GM23248 (cell line): ENCODE data around the gene EEF2K. TPM values are rescaled to one million over a fixed set of nuclear protein-coding genes. Genes with fewer than 3 reads are reported as not detected.

Experiments used
- DNase-seq: peaks from one replicate; pipeline ENCODE4 v3.0.0-alpha.2; 2015
- H2AFZ ChIP-seq: fragments of 200-600 bp; sonication (generic); 2 replicates; pipeline ENCODE4 v1.6.1; 2016; ENCODE audit warnings: antibody characterized with exemption
- H3F3A ChIP-seq: fragments of 200-600 bp; sonication (generic); 2 replicates; pipeline ENCODE4 v1.6.1; 2016; ENCODE audit warnings: mild to moderate bottlenecking, antibody characterized with exemption, mixed run types; ENCODE audit not compliant: insufficient read depth
- H3K27ac ChIP-seq: fragments of 200-600 bp; sonication (generic); 2 replicates; pipeline ENCODE4 v1.5.1; 2016; ENCODE audit warnings: mild to moderate bottlenecking
- H3K27me3 ChIP-seq: fragments of 200-600 bp; sonication (generic); replicated peaks from 2 replicates; pipeline ENCODE4 v1.6.1; 2016; ENCODE audit warnings: mild to moderate bottlenecking; ENCODE audit not compliant: insufficient read depth
- H3K36me3 ChIP-seq: fragments of 200-600 bp; sonication (generic); 2 replicates; pipeline ENCODE4 v1.6.1; 2016; ENCODE audit warnings: low read depth, mild to moderate bottlenecking
- H3K4me1 ChIP-seq: fragments of 200-600 bp; sonication (generic); 2 replicates; pipeline ENCODE4 v1.6.1; 2016; ENCODE audit warnings: mild to moderate bottlenecking; ENCODE audit not compliant: insufficient read depth
- H3K4me2 ChIP-seq: fragments of 200-600 bp; sonication (generic); one replicate; pipeline ENCODE4 v1.6.1; 2016; ENCODE audit warnings: mild to moderate bottlenecking; ENCODE audit not compliant: unreplicated experiment
- H3K4me3 ChIP-seq: fragments of 200-600 bp; sonication (generic); 2 replicates; pipeline ENCODE4 v1.5.1; 2016; ENCODE audit warnings: mild to moderate bottlenecking
- H3K79me2 ChIP-seq: fragments of 200-600 bp; sonication (generic); 2 replicates; pipeline ENCODE4 v1.6.1; 2016; ENCODE audit warnings: mild to moderate bottlenecking; ENCODE audit not compliant: insufficient read depth
- H3K9ac ChIP-seq: fragments of 200-600 bp; sonication (generic); 2 replicates; pipeline ENCODE4 v1.6.1; 2016; ENCODE audit warnings: mild to moderate bottlenecking
- H3K9me2 ChIP-seq: fragments of 200-600 bp; sonication (generic); 2 replicates; pipeline ENCODE4 v1.6.1; 2016; ENCODE audit warnings: mixed run types, mild to moderate bottlenecking, moderate library complexity; ENCODE audit not compliant: insufficient read depth
- H3K9me3 ChIP-seq: fragments of 200-600 bp; sonication (generic); one replicate; pipeline ENCODE4 v1.6.1; 2017; ENCODE audit warnings: low read depth
- H4K20me1 ChIP-seq: fragments of 200-600 bp; sonication (generic); 2 replicates; pipeline ENCODE4 v1.6.0; 2016; ENCODE audit not compliant: insufficient read depth
- EZH2 ChIP-seq: fragments of 200-600 bp; sonication (generic); IDR thresholded peaks from 2 replicates; pipeline ENCODE4 v1.6.1; 2018; ENCODE audit warnings: antibody characterized with exemption, mild to moderate bottlenecking; ENCODE audit not compliant: insufficient read depth, poor library complexity, severe bottlenecking
- EZH2phosphoT487 ChIP-seq: fragments of 200-600 bp; sonication (generic); IDR thresholded peaks from 2 replicates; pipeline ENCODE4 v1.6.1; 2018; ENCODE audit warnings: antibody characterized with exemption, moderate library complexity, mild to moderate bottlenecking, low read depth; ENCODE audit not compliant: insufficient read depth
- WGBS, 2 experiments: methylation state at CpG; one replicate each; pipeline ENCODE4 v1.1.6; 2015 to 2017; ENCODE audit warnings: low lambda C conversion rate in 2 of 2, low coverage in 1 of 2; ENCODE audit errors: missing lambda C conversion rate in 2 of 2; 5-methylcytosine and 5-hydroxymethylcytosine counted together
- in situ Hi-C: fragments of 300-500 bp; cut with MboI; formaldehyde crosslinking; loops from 2 replicates; pipeline ENCODE4 v1.15.0; 2020
- polyA plus RNA-seq: library from polyadenylated mRNA; unstranded; fragments of >200 nt; fragmentation: Nextera tagmentation; extraction: Ambion mirVana; gene quantifications from 2 replicates; pipeline ENCODE4 v1.2.1, GENCODE V29; 2016
- total RNA-seq: library from RNA; depleted of rRNA; stranded (reverse); fragments of >200 nt; shearing (Covaris generic); gene quantifications from 2 replicates; pipeline ENCODE4 v1.2.3, GENCODE V29; 2014

The EEF2K gene
- total and polyA plus RNA-seq, 2 experiments from 2014 or later: 8.7 to 16.6 TPM

- Histone ChIP-seq H4K20me1 (no peaks in the 10 kb centered on the region), H3K27ac (peak overlapping the region; percentile 97), H3K27me3 (no peaks in the 10 kb centered on the region), H3K79me2 (no peaks in the 10 kb centered on the region), H2AFZ (peak overlapping the region; percentile 84), H3F3A (peaks cover 34% of the 10 kb centered on the region), H3K9me2 (no peaks in the 10 kb centered on the region), H3K4me1 (peaks cover 24% of the 10 kb centered on the region), H3K4me3 (peak overlapping the region; percentile 69), H3K36me3 (no peaks in the 10 kb centered on the region), H3K9ac (peak overlapping the region; percentile 91), H3K9me3 (no peaks in the 10 kb centered on the region), H3K4me2 (peak overlapping the region; percentile 90)
- TF ChIP-seq EZH2 (no peak), EZH2phosphoT487 (no peak)
- 1% methylated on average over 33 to 43 of the region's 43 CpGs for WGBS, 2 experiments
- peak; percentile 100 for DNase-seq
- in situ Hi-C loops: no loop called here
Observed at GRCh38 chr16:22190776-22191531, 15.1 kb upstream of the EEF2K start.

- Histone ChIP-seq H4K20me1 (no peaks in the 10 kb centered on the region), H3K27ac (peak overlapping the region; percentile 97), H3K4me3 (peak overlapping the region; percentile 69), H3K9ac (peak overlapping the region; percentile 91), H3F3A (peaks cover 34% of the 10 kb centered on the region), H3K4me1 (peaks cover 24% of the 10 kb centered on the region), H3K36me3 (no peaks in the 10 kb centered on the region), H3K9me3 (no peaks in the 10 kb centered on the region), H2AFZ (peak overlapping the region; percentile 84), H3K79me2 (no peaks in the 10 kb centered on the region), H3K4me2 (peak overlapping the region; percentile 90), H3K9me2 (no peaks in the 10 kb centered on the region), H3K27me3 (no peaks in the 10 kb centered on the region)
- in situ Hi-C loops: no loop called here
- peak; percentile 54 for DNase-seq
- TF ChIP-seq EZH2phosphoT487 (no peak), EZH2 (no peak)
- 15 to 16% methylated on average over 9 of the region's 9 CpGs for WGBS, 2 experiments
Observed at GRCh38 chr16:22191532-22192260, 14.4 kb upstream of the EEF2K start.

GRCh38 chr16:22192261-22193062, 13.6 kb upstream of the EEF2K start:
- Histone ChIP-seq H3K79me2 (no peaks in the 10 kb centered on the region), H3K36me3 (no peaks in the 10 kb centered on the region), H3K9me3 (no peaks in the 10 kb centered on the region), H3K27ac (peak overlapping the region; percentile 97), H3K27me3 (no peaks in the 10 kb centered on the region), H4K20me1 (no peaks in the 10 kb centered on the region), H3K9me2 (no peaks in the 10 kb centered on the region), H3K4me2 (peak overlapping the region; percentile 90), H3K4me3 (peak overlapping the region; percentile 69), H3F3A (peaks cover 35% of the 10 kb centered on the region), H3K9ac (peak overlapping the region; percentile 91), H2AFZ (peak overlapping the region; percentile 84), H3K4me1 (peaks cover 24% of the 10 kb centered on the region)
- peak; percentile 96 for DNase-seq
- no peak for TF ChIP-seq EZH2phosphoT487
- no peak for TF ChIP-seq EZH2
- WGBS, 2 experiments: 2 to 3% methylated on average over 16 of the region's 16 CpGs
- in situ Hi-C loops: no loop called here

GRCh38 chr16:22193063-22193411, 13.0 kb upstream of the EEF2K start:
- peak overlapping the region; percentile 69 for H3K4me3 ChIP-seq

More at GRCh38 chr16:22193063-22193411, 13.0 kb upstream of the EEF2K start:
- H3K4me1 ChIP-seq: peaks cover 24% of the 10 kb centered on the region
- no peak for TF ChIP-seq EZH2phosphoT487
- TF ChIP-seq EZH2: no peak
- no peak for DNase-seq
- peak overlapping the region; percentile 90 for H3K4me2 ChIP-seq
- no peaks in the 10 kb centered on the region for H3K36me3 ChIP-seq
- peak overlapping the region; percentile 91 for H3K9ac ChIP-seq
- H3K27me3 ChIP-seq: no peaks in the 10 kb centered on the region
- peak overlapping the region; percentile 84 for H2AFZ ChIP-seq
- no peaks in the 10 kb centered on the region for H3K9me2 ChIP-seq
- H3K79me2 ChIP-seq: no peaks in the 10 kb centered on the region
- H3K9me3 ChIP-seq: no peaks in the 10 kb centered on the region
- H3K27ac ChIP-seq: peak overlapping the region; percentile 97
- 70 to 82% methylated on average over 2 of the region's 2 CpGs for WGBS, 2 experiments
- H4K20me1 ChIP-seq: no peaks in the 10 kb centered on the region
- H3F3A ChIP-seq: peaks cover 41% of the 10 kb centered on the region
- in situ Hi-C loops: no loop called here
